ENCODE data around the gene SLC38A11. TPM values are rescaled to one million over a fixed set of nuclear protein-coding genes. Genes with fewer than 3 reads are reported as not detected.

The SLC38A11 gene
- total RNA-seq, 1 experiment from 2014 or later: not detected

DNA sequence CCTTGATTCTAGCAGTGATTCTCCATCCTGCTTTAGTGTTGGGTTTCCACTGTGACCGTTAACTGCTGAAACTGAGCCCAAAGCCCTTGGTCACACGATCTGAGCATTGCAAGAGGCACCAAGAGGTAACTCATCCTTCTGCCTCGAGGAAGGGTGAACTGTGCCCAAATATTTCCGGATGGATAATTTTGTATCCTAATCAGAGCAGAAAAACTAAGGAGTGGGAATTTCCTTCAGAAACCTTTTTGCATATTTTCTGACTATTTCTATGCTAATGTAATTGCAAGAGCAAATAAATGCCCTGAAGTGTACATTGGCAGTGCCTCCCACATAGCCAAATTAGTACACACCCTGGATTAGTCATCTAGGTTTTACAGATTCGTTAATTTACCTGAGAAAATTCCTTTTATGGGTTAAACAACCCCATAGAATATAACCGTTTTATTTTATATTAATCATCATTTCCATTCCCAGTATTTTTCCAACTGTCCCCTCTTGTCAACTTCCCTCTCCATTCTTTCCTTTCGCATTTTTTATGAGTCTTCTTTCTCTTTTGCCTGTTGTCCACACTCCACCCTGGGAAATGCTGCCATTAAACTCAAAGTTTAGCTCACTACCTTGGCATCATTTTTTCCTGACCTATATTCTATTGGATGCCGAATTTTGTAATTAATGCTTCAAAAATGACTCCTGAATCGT lies 82.0 kb downstream of the SLC38A11 start:
- Mint-ChIP-seq H3K4me3 (ENCODE audit: unreplicated experiment) (no peak overlapping the region), H3K27ac (ENCODE audit: low read depth, unreplicated experiment) (no peak overlapping the region), H3K27me3 (ENCODE audit: insufficient read depth, unreplicated experiment) (no peaks in the 10 kb centered on the region), H3K36me3 (ENCODE audit: insufficient read depth, unreplicated experiment) (no peaks in the 10 kb centered on the region), H3K9me3 (ENCODE audit: unreplicated experiment) (peaks cover 7% of the 10 kb centered on the region), H3K4me1 (ENCODE audit: insufficient read depth, unreplicated experiment) (peaks cover 11% of the 10 kb centered on the region)
- TF ChIP-seq, protein P1, sequence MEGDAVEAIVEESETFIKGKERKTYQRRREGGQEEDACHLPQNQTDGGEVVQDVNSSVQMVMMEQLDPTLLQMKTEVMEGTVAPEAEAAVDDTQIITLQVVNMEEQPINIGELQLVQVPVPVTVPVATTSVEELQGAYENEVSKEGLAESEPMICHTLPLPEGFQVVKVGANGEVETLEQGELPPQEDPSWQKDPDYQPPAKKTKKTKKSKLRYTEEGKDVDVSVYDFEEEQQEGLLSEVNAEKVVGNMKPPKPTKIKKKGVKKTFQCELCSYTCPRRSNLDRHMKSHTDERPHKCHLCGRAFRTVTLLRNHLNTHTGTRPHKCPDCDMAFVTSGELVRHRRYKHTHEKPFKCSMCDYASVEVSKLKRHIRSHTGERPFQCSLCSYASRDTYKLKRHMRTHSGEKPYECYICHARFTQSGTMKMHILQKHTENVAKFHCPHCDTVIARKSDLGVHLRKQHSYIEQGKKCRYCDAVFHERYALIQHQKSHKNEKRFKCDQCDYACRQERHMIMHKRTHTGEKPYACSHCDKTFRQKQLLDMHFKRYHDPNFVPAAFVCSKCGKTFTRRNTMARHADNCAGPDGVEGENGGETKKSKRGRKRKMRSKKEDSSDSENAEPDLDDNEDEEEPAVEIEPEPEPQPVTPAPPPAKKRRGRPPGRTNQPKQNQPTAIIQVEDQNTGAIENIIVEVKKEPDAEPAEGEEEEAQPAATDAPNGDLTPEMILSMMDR (IDR thresholded peaks at IDR 0.05; ENCODE audit: unreplicated experiment): no peak
- POLR2A ChIA-PET: interaction anchor here (1.0 kb wide), 1 partner anchor 16 kb away, joined by 3 read pairs; no protein-coding TSS in a partner anchor
- no peak for DNase-seq (ENCODE audit: unreplicated experiment)
- intact Hi-C loops (cut with micrococcal nuclease): no loop called here
- CTCF ChIA-PET: interaction anchor here (0.5 to 1.2 kb wide), 5 partner anchors 30 to 881 kb away, joined by 3 to 4 read pairs (median 3); no protein-coding TSS in a partner anchor
- BruUV-seq (replicated peaks): no TSS peak

DNA sequence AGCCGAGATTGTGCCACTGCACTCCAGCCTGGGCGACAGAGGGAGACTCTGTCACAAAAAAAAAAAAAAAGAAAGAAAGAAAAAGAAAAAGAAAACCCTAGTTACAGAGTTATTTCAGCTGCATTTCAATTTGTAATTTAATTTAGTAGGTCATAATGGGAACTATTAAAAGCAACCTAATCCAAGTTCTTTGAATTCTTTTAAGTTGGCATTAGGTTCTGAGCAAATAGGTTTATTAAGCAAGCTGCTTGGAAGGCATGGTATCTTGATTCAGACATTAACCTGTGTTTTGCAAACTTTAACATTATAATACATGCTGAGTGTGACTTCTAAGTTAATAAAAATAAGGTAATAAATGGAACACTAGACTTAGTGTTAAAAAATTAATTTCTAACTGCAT lies 83.9 kb downstream of the SLC38A11 start:
- no TSS peak for BruUV-seq (replicated peaks)
- CTCF ChIA-PET: interaction anchor here (0.8 kb wide), 1 partner anchor 31 kb away, joined by 3 read pairs; no protein-coding TSS in a partner anchor

DNA sequence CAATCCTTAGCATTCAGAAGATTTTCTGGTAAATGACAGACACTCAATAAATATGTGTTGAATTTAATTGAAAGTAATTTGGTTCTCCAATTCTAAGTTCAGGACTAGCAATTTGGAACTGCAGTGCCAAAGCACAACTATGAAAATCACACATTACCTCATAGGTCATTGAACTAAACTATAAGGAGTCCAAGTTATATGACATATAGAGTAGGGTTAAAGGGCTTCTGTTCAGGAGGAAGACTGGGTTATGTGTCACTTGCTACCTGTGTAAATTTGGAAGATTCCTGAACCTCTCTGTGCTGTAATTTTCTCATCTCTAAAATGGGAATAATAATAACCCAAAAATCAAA lies 85.9 kb downstream of the SLC38A11 start:
- ChIA-PET POLR2A (no interaction called here), CTCF (no interaction called here)
- intact Hi-C loops (cut with micrococcal nuclease): no loop called here
- TF ChIP-seq, protein P1 (IDR thresholded peaks at IDR 0.05; ENCODE audit: unreplicated experiment): no peak
- no peaks in the 10 kb centered on the region for H3K27me3 Mint-ChIP-seq (ENCODE audit: insufficient read depth, unreplicated experiment)
- no peak overlapping the region for H3K27ac Mint-ChIP-seq (ENCODE audit: low read depth, unreplicated experiment)
- H3K36me3 Mint-ChIP-seq (ENCODE audit: insufficient read depth, unreplicated experiment): no peaks in the 10 kb centered on the region
- no peak for DNase-seq (ENCODE audit: unreplicated experiment)
- no TSS peak for BruUV-seq (replicated peaks)
- peaks cover 11% of the 10 kb centered on the region for H3K4me1 Mint-ChIP-seq (ENCODE audit: insufficient read depth, unreplicated experiment)
- no peak overlapping the region for H3K4me3 Mint-ChIP-seq (ENCODE audit: unreplicated experiment)
- peaks cover 4% of the 10 kb centered on the region for H3K9me3 Mint-ChIP-seq (ENCODE audit: unreplicated experiment)

More for the DNA sequence above, 83.9 kb downstream of the SLC38A11 start:
- Mint-ChIP-seq H3K4me3 (ENCODE audit: unreplicated experiment) (no peak overlapping the region), H3K36me3 (ENCODE audit: insufficient read depth, unreplicated experiment) (no peaks in the 10 kb centered on the region), H3K27me3 (ENCODE audit: insufficient read depth, unreplicated experiment) (no peaks in the 10 kb centered on the region), H3K27ac (ENCODE audit: low read depth, unreplicated experiment) (no peak overlapping the region), H3K4me1 (ENCODE audit: insufficient read depth, unreplicated experiment) (peaks cover 11% of the 10 kb centered on the region), H3K9me3 (ENCODE audit: unreplicated experiment) (peaks cover 7% of the 10 kb centered on the region)
- no peak for DNase-seq (ENCODE audit: unreplicated experiment)
- TF ChIP-seq, protein P1 (IDR thresholded peaks at IDR 0.05; ENCODE audit: unreplicated experiment): no peak
- POLR2A ChIA-PET: no interaction called here
- intact Hi-C loops (cut with micrococcal nuclease): no loop called here

DNA sequence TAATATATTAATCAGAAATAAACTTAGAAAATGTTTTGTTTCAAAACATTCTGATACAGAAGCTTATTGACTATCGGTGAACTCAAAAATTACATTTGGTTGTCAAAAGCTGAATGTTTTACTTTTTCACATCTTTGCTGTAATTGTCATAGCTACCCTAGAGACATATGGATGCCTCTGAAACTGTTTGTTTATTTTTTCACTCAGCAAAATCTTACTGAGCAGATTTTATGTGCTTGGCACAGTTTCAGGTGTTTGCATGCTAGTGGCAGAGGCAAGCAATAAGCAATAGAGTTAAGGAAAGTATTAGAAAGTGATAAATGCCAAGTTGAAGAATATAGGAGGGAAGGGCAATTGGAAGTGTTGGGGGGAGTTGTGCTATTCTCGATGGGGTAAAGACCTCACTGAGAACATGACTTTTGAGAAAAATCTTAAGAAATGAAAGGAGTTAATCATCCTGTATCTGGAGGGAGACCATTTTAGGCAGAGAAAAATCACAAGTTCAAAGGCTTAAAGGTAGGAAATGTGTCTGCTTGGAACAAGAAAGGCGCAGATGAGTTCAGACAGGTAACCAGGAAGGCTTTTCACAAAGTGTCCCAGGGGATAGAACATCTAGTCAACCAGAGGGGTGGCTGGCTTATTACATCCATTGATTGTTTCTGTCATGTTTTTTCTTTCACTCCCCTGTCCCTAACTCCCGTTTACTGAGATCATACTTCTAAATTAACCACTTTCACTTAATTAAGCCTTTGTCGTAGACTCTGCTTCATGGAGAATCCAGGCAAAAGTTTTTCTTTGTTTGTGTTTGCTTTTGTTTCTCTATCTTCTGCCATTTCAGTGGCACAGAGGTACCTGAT lies 86.5 kb downstream of the SLC38A11 start:
- Mint-ChIP-seq H3K9me3 (ENCODE audit: unreplicated experiment) (no peaks in the 10 kb centered on the region), H3K27ac (ENCODE audit: low read depth, unreplicated experiment) (no peak overlapping the region), H3K27me3 (ENCODE audit: insufficient read depth, unreplicated experiment) (no peaks in the 10 kb centered on the region), H3K4me3 (ENCODE audit: unreplicated experiment) (no peak overlapping the region), H3K4me1 (ENCODE audit: insufficient read depth, unreplicated experiment) (peaks cover 11% of the 10 kb centered on the region), H3K36me3 (ENCODE audit: insufficient read depth, unreplicated experiment) (no peaks in the 10 kb centered on the region)
- no peak for DNase-seq (ENCODE audit: unreplicated experiment)
- CTCF ChIA-PET: interaction anchor here (0.6 to 2.2 kb wide), 3 partner anchors 13 to 28 kb away, joined by 3 to 11 read pairs (median 5); partner anchors contain the start of gene COBLL1
- POLR2A ChIA-PET: interaction anchor here (0.7 kb wide), 1 partner anchor 21 kb away, joined by 4 read pairs; no protein-coding TSS in a partner anchor
- no TSS peak for BruUV-seq (replicated peaks)
- intact Hi-C loops (cut with micrococcal nuclease): no loop called here
- TF ChIP-seq, protein P1 (IDR thresholded peaks at IDR 0.05; ENCODE audit: unreplicated experiment): no peak

Measured in MCF 10A (cell line).